SK-N-SH treated with all-trans-retinoic acid at 6 μM for 48 hours (cell line): ENCODE results near the gene ZNF443.

ENCODE experiments used
- ATAC-seq: fragments of 200-7000 bp; cut with Tn5 transposase; 3 replicates; pipeline ENCODE4 v1.9.1; 2020; ENCODE audit warnings: mild to moderate bottlenecking, moderate library complexity
- ARNTL ChIP-seq: fragments of 450-650 bp; formaldehyde crosslinking; IDR thresholded peaks from 2 replicates; pipeline ENCODE4 v1.5.0; 2020; ENCODE audit warnings: low read depth, mild to moderate bottlenecking, moderate library complexity, borderline replicate concordance
- BACH2 ChIP-seq: fragments of 250-450 bp; sonication (Bioruptor Pico); IDR thresholded peaks from 2 replicates; pipeline ENCODE4 v1.9.0; 2021; ENCODE audit warnings: mild to moderate bottlenecking, borderline replicate concordance
- CSDC2 ChIP-seq: fragments of 250-450 bp; sonication (Bioruptor Pico); IDR thresholded peaks from 2 replicates; pipeline ENCODE4 v1.5.0; 2020; ENCODE audit warnings: mild to moderate bottlenecking, moderate library complexity
- CSRNP3 ChIP-seq: fragments of 250-450 bp; sonication (Bioruptor Pico); IDR thresholded peaks from 2 replicates; pipeline ENCODE4 v1.5.1; 2021; ENCODE audit warnings: mild to moderate bottlenecking, moderate library complexity
- ESRRG ChIP-seq: fragments of 250-450 bp; sonication (Bioruptor Pico); IDR thresholded peaks from 2 replicates; pipeline ENCODE4 v1.6.1; 2021; ENCODE audit warnings: mild to moderate bottlenecking
- GLIS3 ChIP-seq: fragments of 250-450 bp; sonication (Bioruptor Pico); IDR thresholded peaks from 2 replicates; pipeline ENCODE4 v1.5.0; 2020; ENCODE audit warnings: mild to moderate bottlenecking, moderate library complexity
- ISL1 ChIP-seq: fragments of 250-450 bp; sonication (Bioruptor Pico); IDR thresholded peaks from 2 replicates; pipeline ENCODE4 v2.1.2; 2022; ENCODE audit warnings: mild to moderate bottlenecking, moderate library complexity
- OSR1 ChIP-seq: fragments of 250-450 bp; sonication (Bioruptor Pico); IDR thresholded peaks from 2 replicates; pipeline ENCODE4 v1.8.0; 2022; ENCODE audit warnings: moderate library complexity, mild to moderate bottlenecking, inconsistent platforms
- POU6F1 ChIP-seq: fragments of 250-450 bp; sonication (Bioruptor Pico); IDR thresholded peaks from 2 replicates; pipeline ENCODE4 v1.8.0; 2021; ENCODE audit warnings: low read depth, mild to moderate bottlenecking, moderate library complexity, borderline replicate concordance
- PPARA ChIP-seq: fragments of 250-450 bp; sonication (Bioruptor Pico); IDR thresholded peaks from 2 replicates; pipeline ENCODE4 v1.5.0; 2020; ENCODE audit warnings: mild to moderate bottlenecking, borderline replicate concordance
- RARB ChIP-seq: fragments of 250-450 bp; sonication (Bioruptor Pico); IDR thresholded peaks from 2 replicates; pipeline ENCODE4 v1.8.0; 2021; ENCODE audit warnings: mild to moderate bottlenecking, moderate library complexity
- SNAI2 ChIP-seq: fragments of 250-450 bp; sonication (Bioruptor Pico); IDR thresholded peaks from 2 replicates; pipeline ENCODE4 v1.5.0; 2020; ENCODE audit warnings: mild to moderate bottlenecking, moderate library complexity
- TCF4 ChIP-seq: fragments of 250-450 bp; sonication (Bioruptor Pico); IDR thresholded peaks from 2 replicates; pipeline ENCODE4 v1.8.0; 2021; ENCODE audit warnings: mild to moderate bottlenecking, moderate library complexity, borderline replicate concordance
- TOX ChIP-seq: fragments of 250-450 bp; sonication (Bioruptor Pico); IDR thresholded peaks from 2 replicates; pipeline ENCODE4 v1.8.0; 2021; ENCODE audit warnings: mild to moderate bottlenecking, moderate library complexity, borderline replicate concordance
- TSHZ2 ChIP-seq: fragments of 250-450 bp; sonication (Bioruptor Pico); IDR thresholded peaks from 2 replicates; pipeline ENCODE4 v1.5.0; 2020; ENCODE audit warnings: mild to moderate bottlenecking, moderate library complexity
- ZC3H10 ChIP-seq: fragments of 250-450 bp; sonication (Bioruptor Pico); IDR thresholded peaks from 2 replicates; pipeline ENCODE4 v1.5.1; 2021; ENCODE audit warnings: mild to moderate bottlenecking, moderate library complexity
- ZFP3 ChIP-seq: fragments of 250-450 bp; sonication (Bioruptor Pico); IDR thresholded peaks from 2 replicates; pipeline ENCODE4 v1.5.0; 2020; ENCODE audit warnings: mild to moderate bottlenecking, moderate library complexity
- ZNF70 ChIP-seq: fragments of 450-650 bp; formaldehyde crosslinking; IDR thresholded peaks from 2 replicates; pipeline ENCODE4 v1.5.0; 2020; ENCODE audit warnings: mild to moderate bottlenecking, moderate library complexity
- TF ChIP-seq, protein P1 (sequence below): fragments of 250-450 bp; sonication (Bioruptor Pico); IDR thresholded peaks from 2 replicates; pipeline ENCODE4 v1.5.1; 2020; ENCODE audit warnings: low read depth, mild to moderate bottlenecking, moderate library complexity
- TF ChIP-seq, protein P2 (sequence below): fragments of 250-450 bp; sonication (Bioruptor Pico); IDR thresholded peaks from 2 replicates; pipeline ENCODE4 v1.8.0; 2020; ENCODE audit warnings: mild to moderate bottlenecking, moderate library complexity, borderline replicate concordance

The ZNF443 gene

DNA sequence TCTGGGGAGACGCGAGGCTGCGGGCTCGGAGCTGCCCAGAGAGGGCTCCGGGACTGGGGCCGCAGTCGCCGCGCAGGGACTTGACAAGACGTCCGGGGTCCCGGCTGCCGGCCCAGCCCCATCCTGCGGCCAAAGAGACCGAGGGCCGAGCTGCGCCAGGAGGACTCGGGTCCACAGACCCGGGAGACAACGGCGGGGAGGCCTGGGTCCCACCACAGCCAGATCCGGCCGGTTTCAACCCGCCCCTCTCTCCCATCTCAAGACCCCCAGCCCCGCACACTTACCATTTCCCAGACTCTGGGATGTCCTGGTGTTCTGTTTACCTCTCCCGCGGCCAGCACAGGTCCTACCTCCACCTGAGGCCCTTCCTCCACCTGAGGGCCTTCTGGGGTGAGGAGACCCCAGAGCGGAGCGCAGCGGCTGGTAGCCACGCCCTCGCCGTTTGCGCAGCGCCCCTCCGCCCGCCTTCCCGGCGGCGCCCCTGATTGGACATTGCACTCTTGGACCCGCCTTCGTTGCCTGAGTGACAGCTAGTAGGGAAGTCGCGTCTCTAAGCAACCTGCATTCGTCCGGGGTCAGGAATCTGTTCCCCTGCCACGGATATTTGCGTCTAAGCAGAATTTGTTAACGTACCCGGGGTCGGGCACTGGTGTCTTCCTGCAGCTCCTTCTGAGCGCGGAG lies 43.7 kb upstream of the ZNF443 start, which contains the start of gene ZNF709:
Gene ZNF709, minus strand, starts transcription at position 446 of the 681 bp plus-strand sequence. Its CDS starts 159 bp downstream, at position 287.
- ATAC-seq: peak; percentile 99
- TF ChIP-seq ZFP3 (CRISPR knock-in tag) (0 out of 2 replicates have a peak, but pooled peaks have one; percentile 15), GLIS3 (CRISPR knock-in tag) (no peak)

- TF ChIP-seq RARB (CRISPR knock-in tag) (no peak), OSR1 (CRISPR knock-in tag) (no peak), PPARA (CRISPR knock-in tag) (no peak), ZNF70 (CRISPR knock-in tag) (no peak), ISL1 (CRISPR knock-in tag) (no peak), CSDC2 (no peak), ZFP3 (CRISPR knock-in tag) (no peak), GLIS3 (CRISPR knock-in tag) (no peak)
- ATAC-seq: peak; percentile 57
Measured at GRCh38 chr19:12484011-12484370, 43.2 kb upstream of the ZNF443 start.

DNA sequence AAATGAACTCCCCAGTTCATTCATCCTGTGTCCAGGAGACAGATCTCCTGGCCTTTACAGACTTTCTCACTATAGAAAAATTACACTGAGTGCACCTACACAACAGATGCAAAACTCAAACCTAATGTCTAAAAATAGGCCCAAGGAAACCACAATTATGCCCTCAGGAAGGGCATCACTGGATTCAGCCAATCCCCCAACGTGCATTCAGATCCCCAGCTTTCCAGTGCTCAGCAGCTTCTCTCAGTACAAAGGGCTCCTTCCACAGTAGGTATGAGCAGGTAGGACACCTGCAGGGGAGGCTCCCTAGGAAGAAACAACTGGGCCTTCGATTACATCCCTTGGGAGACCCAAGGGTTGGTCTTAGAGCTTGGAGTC lies 41.7 kb upstream of the ZNF443 start:
- TF ChIP-seq SNAI2 (CRISPR knock-in tag) (no peak), CSRNP3 (CRISPR knock-in tag) (no peak), ZNF70 (CRISPR knock-in tag) (no peak), ZC3H10 (CRISPR knock-in tag) (no peak), TCF4 (CRISPR knock-in tag) (no peak), TOX (CRISPR knock-in tag) (no peak), ARNTL (CRISPR knock-in tag) (no peak), TSHZ2 (no peak), BACH2 (CRISPR knock-in tag) (no peak), OSR1 (CRISPR knock-in tag) (no peak), POU6F1 (CRISPR knock-in tag) (no peak), ESRRG (CRISPR knock-in tag) (no peak)
- TF ChIP-seq, protein P1, sequence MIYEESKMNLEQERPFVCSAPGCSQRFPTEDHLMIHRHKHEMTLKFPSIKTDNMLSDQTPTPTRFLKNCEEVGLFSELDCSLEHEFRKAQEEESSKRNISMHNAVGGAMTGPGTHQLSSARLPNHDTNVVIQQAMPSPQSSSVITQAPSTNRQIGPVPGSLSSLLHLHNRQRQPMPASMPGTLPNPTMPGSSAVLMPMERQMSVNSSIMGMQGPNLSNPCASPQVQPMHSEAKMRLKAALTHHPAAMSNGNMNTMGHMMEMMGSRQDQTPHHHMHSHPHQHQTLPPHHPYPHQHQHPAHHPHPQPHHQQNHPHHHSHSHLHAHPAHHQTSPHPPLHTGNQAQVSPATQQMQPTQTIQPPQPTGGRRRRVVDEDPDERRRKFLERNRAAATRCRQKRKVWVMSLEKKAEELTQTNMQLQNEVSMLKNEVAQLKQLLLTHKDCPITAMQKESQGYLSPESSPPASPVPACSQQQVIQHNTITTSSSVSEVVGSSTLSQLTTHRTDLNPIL (CRISPR knock-in tag): no peak
- ATAC-seq: no peak

GRCh38 chr19:12481781-12482508 lies 41.1 kb upstream of the ZNF443 start:
- TF ChIP-seq GLIS3 (CRISPR knock-in tag) (no peak), ZFP3 (CRISPR knock-in tag) (no peak), ZNF70 (CRISPR knock-in tag) (no peak), TCF4 (CRISPR knock-in tag) (no peak), BACH2 (CRISPR knock-in tag) (no peak), CSDC2 (no peak), ARNTL (CRISPR knock-in tag) (no peak), ISL1 (CRISPR knock-in tag) (no peak), TSHZ2 (no peak)
- TF ChIP-seq, protein P2, sequence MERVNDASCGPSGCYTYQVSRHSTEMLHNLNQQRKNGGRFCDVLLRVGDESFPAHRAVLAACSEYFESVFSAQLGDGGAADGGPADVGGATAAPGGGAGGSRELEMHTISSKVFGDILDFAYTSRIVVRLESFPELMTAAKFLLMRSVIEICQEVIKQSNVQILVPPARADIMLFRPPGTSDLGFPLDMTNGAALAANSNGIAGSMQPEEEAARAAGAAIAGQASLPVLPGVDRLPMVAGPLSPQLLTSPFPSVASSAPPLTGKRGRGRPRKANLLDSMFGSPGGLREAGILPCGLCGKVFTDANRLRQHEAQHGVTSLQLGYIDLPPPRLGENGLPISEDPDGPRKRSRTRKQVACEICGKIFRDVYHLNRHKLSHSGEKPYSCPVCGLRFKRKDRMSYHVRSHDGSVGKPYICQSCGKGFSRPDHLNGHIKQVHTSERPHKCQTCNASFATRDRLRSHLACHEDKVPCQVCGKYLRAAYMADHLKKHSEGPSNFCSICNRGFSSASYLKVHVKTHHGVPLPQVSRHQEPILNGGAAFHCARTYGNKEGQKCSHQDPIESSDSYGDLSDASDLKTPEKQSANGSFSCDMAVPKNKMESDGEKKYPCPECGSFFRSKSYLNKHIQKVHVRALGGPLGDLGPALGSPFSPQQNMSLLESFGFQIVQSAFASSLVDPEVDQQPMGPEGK (CRISPR knock-in tag): no peak
- TF ChIP-seq, protein P1 (CRISPR knock-in tag): no peak
- no peak for ATAC-seq
